Stimulated activated CD8-positive, alpha-beta memory T cell treated with anti-CD3 and anti-CD28 coated beads, Interleukin-4, amount 100 ng/mL, for 48 hours (primary cell): Measurements from ENCODE around the gene COA8.

Experiments used
- DNase-seq: peaks from one replicate; pipeline ENCODE4 v3.0.0-alpha.2; 2020

Gene COA8

GRCh38 chr14:103625356-103626095 lies 62.8 kb downstream of the COA8 start:
- peak; percentile 39 for DNase-seq

- no peak for DNase-seq
Measured at GRCh38 chr14:103626146-103626850, 63.5 kb downstream of the COA8 start.

GRCh38 chr14:103627073-103628025 lies 64.6 kb downstream of the COA8 start:
- DNase-seq = no peak

DNA sequence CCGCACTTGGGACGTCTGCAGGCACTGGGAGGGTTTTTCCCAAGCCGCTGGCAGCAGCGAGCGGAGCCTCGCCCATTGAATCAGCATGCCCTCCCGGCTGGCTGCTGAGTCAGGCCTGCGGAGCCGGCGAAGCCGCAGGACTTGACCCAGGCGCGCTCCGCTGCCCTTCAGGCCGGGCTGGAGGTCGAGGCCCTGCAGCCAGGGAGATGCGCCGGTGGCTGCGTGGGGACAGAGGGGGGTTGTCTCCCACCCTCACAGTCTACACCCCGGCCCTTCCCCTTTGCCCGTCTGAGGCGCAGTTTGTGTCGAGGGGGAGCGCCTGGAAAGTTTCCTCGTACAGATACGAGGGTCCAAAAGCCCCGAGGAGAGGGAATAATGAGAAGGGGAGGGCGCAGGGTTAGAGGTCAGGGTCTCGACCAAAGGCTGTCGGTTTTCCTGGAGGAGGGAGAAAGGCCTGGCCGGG lies 65.5 kb downstream of the COA8 start:
- peak; percentile 39 for DNase-seq

- peak; percentile 93 for DNase-seq
Measured at GRCh38 chr14:103628684-103629502, 66.1 kb downstream of the COA8 start, which contains the start of gene KLC1. KLC1 (plus strand) TSS chr14:103629211; CDS start chr14:103654565, 25,354 bp downstream.

DNA sequence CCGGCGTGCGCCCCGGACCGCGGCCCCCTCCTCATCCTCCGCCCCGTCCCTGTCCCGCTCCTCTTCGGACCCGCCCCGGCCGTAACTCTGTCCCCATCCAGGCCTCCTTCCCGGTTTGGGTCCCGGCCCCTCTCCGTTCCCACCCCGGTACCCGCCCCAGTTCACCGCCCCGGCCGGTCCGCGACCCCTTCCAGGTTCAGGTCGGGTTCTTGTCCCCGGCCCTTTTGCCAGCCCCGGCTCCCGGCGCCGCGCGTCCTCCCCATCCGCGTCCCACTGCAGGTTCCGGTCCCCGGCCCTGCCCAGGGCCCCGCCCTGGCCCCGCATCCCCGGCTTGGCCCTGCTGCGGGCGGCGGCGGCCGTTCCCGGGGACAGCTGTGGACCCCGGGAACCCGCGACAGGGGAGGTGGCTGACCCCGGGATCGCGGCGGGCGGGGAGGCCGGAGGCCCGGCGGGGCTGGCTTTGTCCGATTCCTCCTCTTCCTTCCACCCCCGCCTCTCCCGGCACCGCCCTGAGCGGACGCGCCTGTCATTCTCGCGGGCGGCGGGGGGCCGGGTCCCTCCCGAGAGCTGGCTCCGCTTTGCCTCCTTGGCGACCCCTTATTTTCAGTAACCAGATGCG lies 66.9 kb downstream of the COA8 start:
- DNase-seq = peak; percentile 73

GRCh38 chr14:103630364-103631108 lies 67.8 kb downstream of the COA8 start:
- no peak for DNase-seq

GRCh38 chr14:103633391-103633790 lies 70.6 kb downstream of the COA8 start:
- DNase-seq = no peak

GRCh38 chr14:103634156-103634555 lies 71.4 kb downstream of the COA8 start:
- DNase-seq = no peak

DNA sequence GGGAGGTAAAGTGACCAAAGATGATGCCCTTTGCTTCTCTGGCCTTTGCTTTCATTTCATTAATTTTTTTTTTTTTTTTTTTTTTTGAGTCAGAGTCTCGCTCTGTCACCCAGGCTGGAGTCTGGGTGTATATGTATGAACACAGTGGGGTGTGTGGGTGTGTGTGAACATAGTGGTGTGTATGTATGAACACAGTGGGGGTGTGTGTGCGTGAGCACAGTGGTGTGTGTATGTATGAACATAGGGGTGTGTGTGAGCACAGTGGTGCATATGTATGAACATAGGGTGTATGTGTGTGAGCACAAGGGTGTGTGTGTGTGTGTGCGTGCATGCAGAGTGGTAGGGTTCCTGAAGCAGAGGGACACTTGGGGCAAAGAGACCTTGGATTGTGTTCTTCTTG lies 75.8 kb downstream of the COA8 start:
- DNase-seq = no peak
